SH-SY5Y (cell line): Measurements from ENCODE around the gene SFTPA2.

Source experiments
- GATA2 ChIP-seq: IDR thresholded peaks from 2 replicates; pipeline ENCODE4 v1.6.1; 2011; ENCODE audit warnings: mild to moderate bottlenecking, low read depth, low read length
- GATA3 ChIP-seq: IDR thresholded peaks from 2 replicates; pipeline ENCODE4 v1.6.1; 2011; ENCODE audit warnings: low read depth, mild to moderate bottlenecking, low read length, moderate library complexity

The SFTPA2 gene

GRCh38 chr10:79560160-79560709, at the start of gene SFTPA2:
SFTPA2 (minus strand) TSS chr10:79560407; CDS start chr10:79559483, 924 bp downstream.
- TF ChIP-seq GATA2, result no peak
- no peak for TF ChIP-seq GATA3

- no peak for TF ChIP-seq GATA2
- no peak for TF ChIP-seq GATA3
These were observed 48.5 kb upstream of the SFTPA2 start for GRCh38 chr10:79608505-79609375.

DNA sequence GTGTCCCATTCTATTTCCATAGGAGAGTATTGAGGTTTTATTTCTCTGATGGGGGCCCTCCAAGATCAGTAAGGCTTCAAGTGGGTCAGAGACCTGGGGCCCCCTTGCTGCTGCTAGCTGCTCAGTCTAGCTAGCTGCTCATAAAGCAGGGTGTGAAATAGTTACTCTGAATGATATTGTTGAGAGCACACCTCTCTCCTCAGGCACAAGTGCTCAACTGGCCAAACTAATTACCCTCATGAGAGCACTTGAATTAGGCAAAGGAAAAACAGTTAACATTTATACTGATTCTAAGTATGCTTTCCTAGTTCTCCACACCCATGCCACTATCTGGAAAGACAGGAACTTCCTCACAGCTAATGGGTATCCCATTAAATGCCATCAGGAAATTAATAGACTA, 45.1 kb upstream of the SFTPA2 start:
- no peak for TF ChIP-seq GATA2
- TF ChIP-seq GATA3, result no peak

DNA sequence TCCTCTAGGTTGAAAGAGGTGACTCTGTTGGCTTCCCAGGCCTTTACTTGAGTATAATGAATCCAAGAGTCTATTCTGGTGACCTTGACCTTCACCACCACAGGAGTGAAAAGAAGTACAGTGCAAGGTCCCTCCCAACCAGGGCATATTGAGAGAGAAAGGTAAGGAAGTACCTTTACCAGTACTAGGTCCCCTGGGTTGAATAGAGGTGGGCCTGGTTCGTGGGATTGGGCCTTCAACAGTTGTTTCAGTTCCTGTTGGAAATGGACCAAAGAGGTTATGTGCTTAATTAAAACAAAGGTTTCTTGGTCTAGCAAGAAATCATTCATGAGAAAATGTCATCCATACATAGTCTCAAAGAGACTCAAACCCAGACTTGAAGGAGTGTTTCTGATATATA, 44.1 kb upstream of the SFTPA2 start:
- no peak for TF ChIP-seq GATA2
- no peak for TF ChIP-seq GATA3

- TF ChIP-seq GATA3, result no peak
- TF ChIP-seq GATA2, result no peak
These were observed 42.7 kb upstream of the SFTPA2 start for GRCh38 chr10:79602953-79603352.

GRCh38 chr10:79601939-79602338, 41.7 kb upstream of the SFTPA2 start:
- TF ChIP-seq GATA3 (no peak), GATA2 (no peak)

GRCh38 chr10:79595510-79595909, 35.3 kb upstream of the SFTPA2 start:
- TF ChIP-seq GATA2 (no peak), GATA3 (no peak)

- TF ChIP-seq GATA2 (no peak), GATA3 (no peak)
These were observed 33.2 kb upstream of the SFTPA2 start for GRCh38 chr10:79593377-79593776.

GRCh38 chr10:79588800-79589199, 28.6 kb upstream of the SFTPA2 start:
- TF ChIP-seq GATA3 (no peak), GATA2 (no peak)

DNA sequence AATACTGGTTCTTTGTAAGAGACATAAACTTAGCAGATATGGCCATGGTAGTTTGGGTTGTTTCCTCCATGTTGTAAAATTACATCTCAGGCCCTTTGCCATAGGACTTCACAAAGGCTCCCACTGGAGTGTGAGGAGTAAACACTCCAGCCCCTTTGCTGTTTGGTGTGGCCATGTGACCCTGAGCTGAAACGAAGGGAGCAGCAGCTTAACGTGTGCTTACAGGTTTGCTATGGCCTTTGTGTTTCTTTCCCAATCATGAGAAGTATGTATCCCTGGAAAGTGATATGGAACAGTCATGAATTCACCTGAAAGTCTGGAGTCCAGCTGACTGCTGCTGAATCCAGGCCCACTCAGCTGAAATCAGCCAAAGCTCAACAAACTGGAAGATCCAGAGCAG, 26.7 kb upstream of the SFTPA2 start:
- TF ChIP-seq GATA2 (no peak), GATA3 (no peak)

GRCh38 chr10:79585870-79586527, 25.8 kb upstream of the SFTPA2 start:
- TF ChIP-seq GATA3, result no peak
- TF ChIP-seq GATA2, result no peak

DNA sequence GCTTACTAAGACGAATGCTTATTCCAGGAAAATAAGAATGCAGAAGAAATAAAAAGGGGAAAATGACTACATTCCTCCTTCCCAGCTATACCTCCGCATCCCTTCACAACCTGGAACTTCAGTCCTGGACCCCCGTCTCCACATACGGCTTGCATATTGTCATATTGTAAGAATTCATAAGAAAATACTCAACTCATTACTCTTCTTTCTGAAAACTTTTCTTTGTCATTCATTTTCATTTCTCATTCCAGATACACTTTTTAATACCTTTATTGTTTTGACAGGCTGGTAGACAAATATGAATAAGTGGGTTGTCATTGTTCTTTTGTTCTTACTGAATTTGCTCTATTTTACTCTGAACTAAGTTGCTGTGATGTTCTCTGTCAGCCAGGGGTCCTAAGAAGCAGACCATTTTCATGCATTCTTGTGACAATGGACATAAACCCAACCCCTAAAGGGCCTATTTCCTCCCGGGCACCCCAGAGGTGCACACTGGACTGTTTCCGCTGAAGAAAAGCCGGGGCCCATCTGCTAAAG, 23.3 kb upstream of the SFTPA2 start:
- TF ChIP-seq GATA2 (no peak), GATA3 (no peak)

- no peak for TF ChIP-seq GATA3
- no peak for TF ChIP-seq GATA2
These were observed 21.9 kb upstream of the SFTPA2 start for GRCh38 chr10:79582096-79582495.

DNA sequence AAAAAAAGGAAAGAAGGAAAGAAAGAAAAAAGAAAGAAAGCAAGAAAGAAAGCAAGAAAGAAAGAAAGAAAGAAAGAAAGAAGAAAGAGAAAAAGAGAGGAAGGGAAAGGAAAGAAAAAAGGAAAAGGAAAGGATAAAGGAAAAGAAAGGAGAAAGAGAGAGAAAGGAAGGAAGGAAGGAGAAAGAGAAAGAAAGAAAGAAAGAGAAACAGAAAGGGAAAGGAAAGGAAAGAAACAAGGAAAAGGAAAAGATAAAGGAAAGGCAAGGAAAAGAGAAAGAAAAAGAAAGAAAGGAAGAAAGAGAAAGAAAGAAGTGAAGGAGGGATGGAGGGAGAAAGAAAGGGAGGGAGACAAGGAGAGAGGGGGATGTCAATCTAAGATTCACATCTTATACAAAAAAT, 20.8 kb upstream of the SFTPA2 start:
- TF ChIP-seq GATA3 (no peak), GATA2 (no peak)

DNA sequence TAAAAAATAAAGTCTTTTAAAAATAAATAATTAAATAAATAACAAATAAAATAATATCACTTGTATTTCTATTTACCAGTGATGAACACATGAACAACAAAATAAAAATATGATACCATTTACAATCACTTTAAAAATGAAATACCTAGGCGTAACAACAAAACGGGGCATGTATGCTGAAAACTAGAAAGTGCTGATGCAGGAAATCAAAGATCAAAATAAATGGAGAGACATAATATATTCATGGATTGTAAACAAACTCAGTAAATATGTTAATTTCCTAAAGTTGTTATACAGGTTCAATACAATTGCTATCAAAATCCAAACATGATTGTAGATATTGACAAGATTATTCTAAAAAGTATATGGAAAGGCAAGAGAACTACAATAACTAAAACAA, 19.2 kb upstream of the SFTPA2 start:
- no peak for TF ChIP-seq GATA3
- TF ChIP-seq GATA2, result no peak

- TF ChIP-seq GATA2 (no peak), GATA3 (no peak)
These were observed 3.2 kb upstream of the SFTPA2 start for GRCh38 chr10:79563426-79563825.
